ENCODE data around the gene RAB6A.
A peak's percentile ranks its signal among the peaks of the same experiment; 100 is the strongest.

Gene RAB6A

GRCh38 chr11:73653996-73654395 is 106.9 kb downstream of the RAB6A start:
- no peak for DNase-seq (ENCODE audit: low read depth)

- DNase-seq (ENCODE audit: low read depth) = no peak
Measured at GRCh38 chr11:73652856-73653559, 107.9 kb downstream of the RAB6A start.

GRCh38 chr11:73652046-73652730 is 108.7 kb downstream of the RAB6A start:
- DNase-seq (ENCODE audit: low read depth) = no peak

- DNase-seq (ENCODE audit: low read depth) = no peak
Measured at GRCh38 chr11:73651661-73652045, 109.2 kb downstream of the RAB6A start.

- DNase-seq (ENCODE audit: low read depth) = no peak
Measured at GRCh38 chr11:73651252-73651651, 109.6 kb downstream of the RAB6A start.

GRCh38 chr11:73650400-73650799 is 110.5 kb downstream of the RAB6A start:
- DNase-seq (ENCODE audit: low read depth) = no peak

- DNase-seq (ENCODE audit: low read depth) = no peak
Measured at GRCh38 chr11:73649206-73649605, 111.7 kb downstream of the RAB6A start.

- DNase-seq (ENCODE audit: low read depth) = no peak
Measured at GRCh38 chr11:73648571-73649046, 112.3 kb downstream of the RAB6A start.

GRCh38 chr11:73648121-73648520 is 112.8 kb downstream of the RAB6A start:
- no peak for DNase-seq (ENCODE audit: low read depth)

GRCh38 chr11:73647459-73648100 is 113.3 kb downstream of the RAB6A start:
- peak; percentile 88 for DNase-seq (ENCODE audit: low read depth)

GRCh38 chr11:73645972-73646631 is 114.8 kb downstream of the RAB6A start, which contains the start of gene PLEKHB1:
Gene PLEKHB1 (plus strand): TSS chr11:73646581. CDS start chr11:73646609, 28 bp downstream.
- DNase-seq (ENCODE audit: low read depth) = no peak

GRCh38 chr11:73645121-73645969 is 115.5 kb downstream of the RAB6A start:
- DNase-seq (ENCODE audit: low read depth) = no peak

GRCh38 chr11:73641668-73642067 is 119.2 kb downstream of the RAB6A start:
- no peak for DNase-seq (ENCODE audit: low read depth)

- no peak for DNase-seq (ENCODE audit: low read depth)
Measured at GRCh38 chr11:73640592-73640991, 120.3 kb downstream of the RAB6A start.

- DNase-seq (ENCODE audit: low read depth) = no peak
Measured at GRCh38 chr11:73637012-73637411, 123.9 kb downstream of the RAB6A start.

- DNase-seq (ENCODE audit: low read depth) = no peak
Measured at GRCh38 chr11:73636249-73636648, 124.6 kb downstream of the RAB6A start.

GRCh38 chr11:73635721-73636120 is 125.2 kb downstream of the RAB6A start:
- no peak for DNase-seq (ENCODE audit: low read depth)

- DNase-seq (ENCODE audit: low read depth) = no peak
Measured at GRCh38 chr11:73633999-73634398, 126.9 kb downstream of the RAB6A start.

GRCh38 chr11:73632996-73633395 is 127.9 kb downstream of the RAB6A start:
- no peak for DNase-seq (ENCODE audit: low read depth)

- no peak for DNase-seq (ENCODE audit: low read depth)
Measured at GRCh38 chr11:73629907-73630306, 131.0 kb downstream of the RAB6A start.

GRCh38 chr11:73625696-73626318 is 135.1 kb downstream of the RAB6A start:
- DNase-seq (ENCODE audit: low read depth) = peak; percentile 59

Data from T follicular helper cell (primary cell).